Measurements from ENCODE around the gene AFAP1L2.

The AFAP1L2 gene

DNA sequence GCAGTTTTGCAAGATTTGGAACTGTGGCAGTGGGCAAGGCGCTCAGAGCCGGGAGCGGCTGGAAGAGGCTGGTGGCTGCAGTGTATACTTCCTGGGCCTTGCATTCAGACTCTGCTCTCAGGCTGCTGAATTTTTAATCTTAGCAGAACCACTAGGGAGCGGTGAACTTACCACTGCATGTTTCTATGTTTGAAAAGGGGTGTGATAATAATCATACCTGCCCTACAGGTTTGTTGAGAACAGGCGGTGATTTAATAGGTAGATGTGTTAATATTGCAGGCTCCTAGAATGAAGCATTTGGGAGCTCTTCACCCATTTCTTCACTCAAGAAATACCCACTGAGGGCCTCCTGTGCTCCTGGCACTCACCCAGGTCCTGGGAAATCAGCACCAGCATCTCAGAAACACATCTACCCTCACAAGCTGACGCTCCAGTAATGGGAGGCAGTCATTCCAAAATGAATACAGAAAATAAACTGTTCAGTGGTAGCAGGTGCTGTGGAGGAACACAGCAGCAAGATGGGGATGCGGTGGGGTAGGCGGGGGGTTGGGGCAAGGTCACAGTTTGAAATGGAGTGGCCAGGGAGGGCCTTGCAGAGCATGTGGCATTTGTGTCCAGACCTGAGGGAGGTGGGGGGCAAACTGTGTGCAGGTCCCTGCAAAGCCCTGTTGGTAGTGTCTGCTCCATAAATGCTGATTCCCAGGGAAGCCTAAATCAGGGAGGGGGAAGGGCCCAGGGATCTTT is 124.2 kb downstream of the AFAP1L2 start:
- no peaks in the 10 kb centered on the region for H4K20me1 ChIP-seq (ENCODE audit: insufficient read depth, low read length)
- H3K9ac ChIP-seq (ENCODE audit: low read length), result no peak overlapping the region
- no peaks in the 10 kb centered on the region for H3K27me3 ChIP-seq (ENCODE audit: low read depth, low read length)
- no peaks in the 10 kb centered on the region for H3K4me1 ChIP-seq (ENCODE audit: low read length)
- no peaks in the 10 kb centered on the region for H3K36me3 ChIP-seq (replicated peaks; ENCODE audit: low read depth, low read length)
- H2AFZ ChIP-seq (ENCODE audit: low read depth, low read length), result no peak overlapping the region
- no peaks in the 10 kb centered on the region for H3K79me2 ChIP-seq (ENCODE audit: low read length)
- TF ChIP-seq CTCF (IDR thresholded peaks at IDR 0.05; ENCODE audit: low read depth, low read length) (no peak), EZH2phosphoT487 (IDR thresholded peaks at IDR 0.05; ENCODE audit: low read depth) (no peak)
- no peak overlapping the region for H3K4me2 ChIP-seq (ENCODE audit: low read length)
- no peak overlapping the region for H3K4me3 ChIP-seq (ENCODE audit: low read length)
- no peak overlapping the region for H3K27ac ChIP-seq (ENCODE audit: low read length)
- H3K9me3 ChIP-seq (ENCODE audit: insufficient read depth, low read length), result no peaks in the 10 kb centered on the region

- Histone ChIP-seq H4K20me1 (ENCODE audit: insufficient read depth, low read length) (no peaks in the 10 kb centered on the region), H3K4me2 (ENCODE audit: low read length) (no peak overlapping the region), H3K27me3 (ENCODE audit: low read depth, low read length) (no peaks in the 10 kb centered on the region), H3K9ac (ENCODE audit: low read length) (no peak overlapping the region), H3K4me3 (ENCODE audit: low read length) (no peak overlapping the region), H3K4me1 (ENCODE audit: low read length) (no peaks in the 10 kb centered on the region), H2AFZ (ENCODE audit: low read depth, low read length) (no peak overlapping the region), H3K9me3 (ENCODE audit: insufficient read depth, low read length) (no peaks in the 10 kb centered on the region), H3K79me2 (ENCODE audit: low read length) (no peaks in the 10 kb centered on the region), H3K27ac (ENCODE audit: low read length) (no peak overlapping the region), H3K36me3 (replicated peaks; ENCODE audit: low read depth, low read length) (no peaks in the 10 kb centered on the region)
- TF ChIP-seq EZH2phosphoT487 (IDR thresholded peaks at IDR 0.05; ENCODE audit: low read depth), result no peak
Measured at GRCh38 chr10:114279289-114279688, 125.0 kb downstream of the AFAP1L2 start.

- Histone ChIP-seq H4K20me1 (ENCODE audit: insufficient read depth, low read length) (no peaks in the 10 kb centered on the region), H3K79me2 (ENCODE audit: low read length) (no peaks in the 10 kb centered on the region), H2AFZ (ENCODE audit: low read depth, low read length) (no peak overlapping the region), H3K9me3 (ENCODE audit: insufficient read depth, low read length) (no peaks in the 10 kb centered on the region), H3K4me1 (ENCODE audit: low read length) (no peaks in the 10 kb centered on the region), H3K9ac (ENCODE audit: low read length) (no peak overlapping the region), H3K4me3 (ENCODE audit: low read length) (no peak overlapping the region), H3K27ac (ENCODE audit: low read length) (no peak overlapping the region), H3K36me3 (replicated peaks; ENCODE audit: low read depth, low read length) (no peaks in the 10 kb centered on the region), H3K4me2 (ENCODE audit: low read length) (no peak overlapping the region), H3K27me3 (ENCODE audit: low read depth, low read length) (no peaks in the 10 kb centered on the region)
- TF ChIP-seq EZH2phosphoT487 (IDR thresholded peaks at IDR 0.05; ENCODE audit: low read depth) (no peak), CTCF (IDR thresholded peaks at IDR 0.05; ENCODE audit: low read depth, low read length) (no peak)
Measured at GRCh38 chr10:114278884-114279191, 125.5 kb downstream of the AFAP1L2 start.

DNA sequence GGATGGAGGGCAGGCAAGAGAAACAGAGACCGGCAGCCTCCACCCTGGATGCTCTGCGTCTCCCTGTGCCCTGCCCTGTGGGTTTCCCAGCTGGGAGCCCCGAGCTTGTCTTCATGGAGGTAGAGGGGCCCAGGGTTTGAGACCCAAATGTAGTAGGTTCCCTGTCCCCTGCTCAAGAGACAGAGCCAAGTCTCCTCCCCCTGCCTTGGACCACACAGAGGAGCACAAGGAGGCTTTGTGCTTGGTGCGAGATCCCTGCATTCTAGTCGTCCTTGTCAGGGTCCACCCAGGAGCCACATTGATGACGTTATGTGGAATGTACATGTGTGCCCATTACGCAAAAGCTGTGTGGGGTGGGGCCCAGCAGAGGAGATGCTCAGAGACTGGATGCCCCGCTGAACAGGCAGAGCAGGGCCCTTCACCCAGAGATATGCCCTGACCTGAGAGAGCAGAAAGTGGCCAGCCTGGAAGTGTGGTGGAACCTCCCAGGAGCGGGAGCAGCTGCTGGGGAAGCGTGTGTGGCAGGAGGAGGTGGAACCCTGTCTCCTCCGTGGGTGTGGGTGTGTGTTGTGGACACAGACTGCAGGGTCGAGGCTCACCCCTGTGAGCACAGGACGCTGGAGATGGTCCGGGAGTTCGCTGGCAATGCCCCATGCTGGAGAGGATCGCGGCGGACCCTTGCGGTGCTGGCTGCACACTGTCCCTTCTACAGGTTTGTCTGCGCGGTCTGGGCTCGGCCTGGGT is 126.0 kb downstream of the AFAP1L2 start:
- Histone ChIP-seq H3K79me2 (ENCODE audit: low read length) (no peaks in the 10 kb centered on the region), H3K4me3 (ENCODE audit: low read length) (no peak overlapping the region), H3K27me3 (ENCODE audit: low read depth, low read length) (no peaks in the 10 kb centered on the region), H2AFZ (ENCODE audit: low read depth, low read length) (no peak overlapping the region), H3K4me2 (ENCODE audit: low read length) (no peak overlapping the region), H3K4me1 (ENCODE audit: low read length) (no peaks in the 10 kb centered on the region), H4K20me1 (ENCODE audit: insufficient read depth, low read length) (no peaks in the 10 kb centered on the region), H3K9ac (ENCODE audit: low read length) (no peak overlapping the region), H3K9me3 (ENCODE audit: insufficient read depth, low read length) (no peaks in the 10 kb centered on the region), H3K27ac (ENCODE audit: low read length) (no peak overlapping the region), H3K36me3 (replicated peaks; ENCODE audit: low read depth, low read length) (no peaks in the 10 kb centered on the region)
- TF ChIP-seq CTCF (IDR thresholded peaks at IDR 0.05; ENCODE audit: low read depth, low read length) (no peak), EZH2phosphoT487 (IDR thresholded peaks at IDR 0.05; ENCODE audit: low read depth) (no peak)
